OCI-LY1 (cell line): ENCODE data around the gene RNU2-63P.

Experiments used
- CTCF ChIP-seq: fragments of 200-600 bp; sonication (generic), shearing (Covaris generic); IDR thresholded peaks from 2 replicates; pipeline ENCODE4 v1.5.1; 2017; ENCODE audit warnings: mild to moderate bottlenecking, antibody characterized with exemption, low read length, moderate library complexity, mixed read lengths
- EZH2 ChIP-seq: fragments of 200-600 bp; sonication (generic), shearing (Covaris generic); IDR thresholded peaks from 2 replicates; pipeline ENCODE4 v1.8.0; 2017; ENCODE audit warnings: borderline replicate concordance, mixed run types, mild to moderate bottlenecking, antibody characterized with exemption, low read length, moderate library complexity, mixed read lengths

DNA sequence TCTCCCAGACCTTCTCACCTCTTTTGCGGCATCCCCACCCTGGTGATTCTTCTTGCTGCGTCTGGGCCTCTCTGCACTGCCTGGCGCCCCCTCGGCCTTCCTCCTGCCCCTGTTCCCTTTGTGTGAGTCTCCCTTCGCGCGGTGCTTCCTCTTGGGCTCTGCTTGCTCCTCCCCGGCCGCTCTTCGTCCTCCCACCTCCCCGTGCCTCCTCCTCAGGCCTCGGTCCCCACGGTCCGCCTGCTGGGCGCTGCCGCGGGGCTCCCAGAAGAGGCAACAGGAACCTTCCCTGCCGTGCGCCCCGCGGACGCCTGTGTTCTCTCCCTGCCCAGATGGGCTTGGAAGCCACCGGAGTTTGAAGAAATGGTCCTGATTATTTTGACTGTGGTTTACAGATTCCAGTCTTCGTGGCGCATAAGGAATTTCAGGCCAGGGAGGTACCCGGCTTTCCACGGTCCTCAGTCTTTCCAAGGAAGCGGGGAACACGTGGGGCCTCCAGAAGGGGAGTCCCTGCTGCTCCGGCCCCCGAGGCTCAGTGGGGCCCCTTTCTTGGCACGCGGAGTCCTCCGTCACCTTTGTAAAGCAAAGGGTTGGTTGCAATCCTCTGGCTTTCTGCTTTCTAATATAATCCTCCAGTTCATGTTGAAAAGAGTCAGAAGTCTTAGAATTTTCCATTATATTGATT is 13.1 kb downstream of the RNU2-63P start:
- TF ChIP-seq CTCF, result no peak
- TF ChIP-seq EZH2, result no peak
